CD4-positive, alpha-beta memory T cell (primary cell): ENCODE results near the gene IRAK2. TPM values are rescaled to one million over a fixed set of nuclear protein-coding genes. Genes with fewer than 3 reads are reported as not detected.

Experiments used
- CTCF ChIA-PET: fragments of 350-600 bp; sonication (Branson Sonifier 250); formaldehyde crosslinking; loops from one replicate; lab custom pipeline; 2021; ENCODE audit warnings: inconsistent platforms; ENCODE audit not compliant: partially characterized antibody; lab: Charles Lee
- POLR2A ChIA-PET: fragments of 350-600 bp; sonication (Branson Sonifier 250); formaldehyde crosslinking; loops from one replicate; lab custom pipeline; 2021; ENCODE audit not compliant: partially characterized antibody; lab: Charles Lee
- DNase-seq, 5 donors: peaks; one replicate each; pipeline versions ENCODE4 v3.0.0 to v3.0.0-alpha.2; 2020 to 2022; ENCODE audit warnings: mixed read lengths in 1 of 5
- H3K27ac ChIP-seq: one replicate; pipeline ENCODE4 v1.7.0; 2013; ENCODE audit warnings: low read depth, low read length
- H3K27me3 ChIP-seq: 2 replicates; pipeline ENCODE4 v1.7.0; 2013; ENCODE audit warnings: mild to moderate bottlenecking, low read length, moderate library complexity; ENCODE audit not compliant: insufficient read depth
- H3K36me3 ChIP-seq: 2 replicates; pipeline ENCODE4 v1.7.0; 2013; ENCODE audit warnings: mild to moderate bottlenecking, low read length, moderate library complexity; ENCODE audit not compliant: insufficient read depth
- H3K4me1 ChIP-seq: 2 replicates; pipeline ENCODE4 v1.7.0; 2013; ENCODE audit warnings: mild to moderate bottlenecking, low read length, moderate library complexity; ENCODE audit not compliant: insufficient read depth
- H3K4me3 ChIP-seq, 2 donors: one replicate each; pipeline ENCODE4 v1.7.0; 2013; ENCODE audit warnings: low read length in 2 of 2, mild to moderate bottlenecking in 1 of 2
- H3K9me3 ChIP-seq, 2 donors: one replicate each; pipeline ENCODE4 v1.7.0; 2013; ENCODE audit warnings: low read length in 2 of 2, control low read depth in 1 of 2; ENCODE audit not compliant: control insufficient read depth in 1 of 2
- H3K27ac Mint-ChIP-seq, 7 donors: one replicate each; pipeline ENCODE4 v1.8.0; 2020 to 2021; ENCODE audit warnings: mixed read lengths in 7 of 7, mild to moderate bottlenecking in 6 of 7, inconsistent platforms in 3 of 7, moderate library complexity in 3 of 7
- H3K27me3 Mint-ChIP-seq, 2 donors: one replicate each; pipeline ENCODE4 v1.8.0; 2020 to 2021; ENCODE audit warnings: mixed read lengths in 2 of 2
- H3K36me3 Mint-ChIP-seq, 2 donors: one replicate each; pipeline ENCODE4 v1.8.0; 2020 to 2021; ENCODE audit warnings: mixed read lengths in 2 of 2, inconsistent platforms in 1 of 2, mild to moderate bottlenecking in 1 of 2
- H3K4me1 Mint-ChIP-seq, 4 donors: one replicate each; pipeline ENCODE4 v1.8.0; 2020 to 2021; ENCODE audit warnings: mixed read lengths in 4 of 4, mild to moderate bottlenecking in 1 of 4
- H3K4me3 Mint-ChIP-seq, 8 donors: one replicate each; pipeline ENCODE4 v1.8.0; 2020 to 2021; ENCODE audit warnings: mixed read lengths in 8 of 8, mild to moderate bottlenecking in 7 of 8, moderate library complexity in 6 of 8, inconsistent platforms in 3 of 8
- H3K9me3 Mint-ChIP-seq, 8 donors: one replicate each; pipeline ENCODE4 v1.8.0; 2020 to 2021; ENCODE audit warnings: mixed read lengths in 8 of 8, mild to moderate bottlenecking in 5 of 8, inconsistent platforms in 3 of 8, moderate library complexity in 1 of 8
- intact Hi-C: fragments of 100-400 bp; cut with micrococcal nuclease; formaldehyde crosslinking; loops from one replicate; pipeline ENCODE4 v1.15.1; 2023
- polyA plus RNA-seq, 2 donors: library from polyadenylated mRNA; unstranded; fragments of 300-500 nt; fragmentation: Illumina TruSeq; gene quantifications; one replicate each; pipeline ENCODE4 v1.2.3, GENCODE V29; 2021
- total RNA-seq, 2 experiments: library from RNA; stranded (reverse); gene quantifications; one replicate each; pipeline ENCODE4 v1.2.3, GENCODE V29; 2021

IRAK2 gene
- total and polyA plus RNA-seq, 4 experiments from 2014 or later, result 4.4 to 5.8 (median 5.1) TPM

GRCh38 chr3:10238345-10239183 lies 73.8 kb downstream of the IRAK2 start:
- Mint-ChIP-seq H3K4me3 (peak overlapping the region in 7 of 8 donors; percentile 38 to 81 (median 67)), H3K27ac (peak overlapping the region; percentile 83 to 95 (median 94)), H3K27me3 (no peaks in the 10 kb centered on the region), H3K9me3 (no peaks in the 10 kb centered on the region), H3K4me1 (peaks cover 37 to 61% (median 50%) of the 10 kb centered on the region in 4 donors), H3K36me3 (peaks cover 28 to 29% of the 10 kb centered on the region in 2 donors)
- Histone ChIP-seq H3K9me3 (no peaks in the 10 kb centered on the region), H3K36me3 (peaks cover 6% of the 10 kb centered on the region), H3K4me1 (peaks cover 46% of the 10 kb centered on the region), H3K4me3 (no peak overlapping the region), H3K27me3 (no peaks in the 10 kb centered on the region), H3K27ac (no peak overlapping the region)
- POLR2A ChIA-PET, result interaction anchor here (0.8 to 1.6 kb wide), 7 partner anchors 10 to 123 kb away, joined by 3 to 6 read pairs (median 3); partner anchors contain the start of genes BRK1 and TATDN2
- peak in 4 of 5 donors; percentile 33 to 66 (median 42) for DNase-seq
- CTCF ChIA-PET, result interaction anchor here (1.0 to 1.3 kb wide), 3 partner anchors 9 to 44 kb away, joined by 3 to 6 read pairs (median 4); partner anchors contain the start of gene TATDN2
- intact Hi-C loops, result no loop called here

DNA sequence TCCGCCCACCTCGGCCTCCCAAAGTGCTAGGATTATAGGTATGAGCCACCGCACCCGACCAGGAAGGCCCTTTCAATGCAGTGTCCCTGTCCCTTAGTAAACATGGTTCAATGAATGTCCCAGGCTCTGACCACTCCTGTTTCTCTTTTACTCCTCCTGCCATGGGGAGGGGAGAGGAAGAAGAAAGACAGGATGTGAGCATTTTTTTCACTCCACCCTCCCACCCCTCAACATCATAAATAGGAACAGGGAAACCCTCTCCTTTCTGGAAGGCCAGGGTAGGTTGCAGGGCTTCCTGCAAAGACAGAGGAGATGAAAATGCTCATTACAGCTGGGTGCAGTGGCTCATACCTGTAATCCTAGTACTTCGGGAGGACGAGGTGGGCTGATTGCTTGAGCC lies 76.1 kb downstream of the IRAK2 start:
- peak overlapping the region; percentile 26 for H3K27ac ChIP-seq
- Mint-ChIP-seq H3K4me3 (peak overlapping the region in 2 of 8 donors; percentile 34 to 54), H3K36me3 (peaks cover 24 to 27% of the 10 kb centered on the region in 2 donors), H3K9me3 (peaks cover 0 to 12% (median 6%) of the 10 kb centered on the region in 8 donors), H3K27ac (peak overlapping the region; percentile 62 to 97 (median 81)), H3K27me3 (no peaks in the 10 kb centered on the region), H3K4me1 (peaks cover 40 to 70% (median 56%) of the 10 kb centered on the region in 4 donors)
- intact Hi-C loops, result loop anchor here (5.0 kb wide), 1 partner anchor 843 kb away; the partner anchor contains the start of gene SETD5
- no peaks in the 10 kb centered on the region for H3K27me3 ChIP-seq
- CTCF ChIA-PET, result no interaction called here
- H3K4me3 ChIP-seq, result no peak overlapping the region
- peaks cover 53% of the 10 kb centered on the region for H3K4me1 ChIP-seq
- H3K9me3 ChIP-seq, result no peaks in the 10 kb centered on the region
- no peak for DNase-seq
- POLR2A ChIA-PET, result interaction anchor here (1.8 to 1.9 kb wide), 2 partner anchors 17 to 308 kb away, joined by 7 to 10 read pairs; no protein-coding TSS in a partner anchor
- H3K36me3 ChIP-seq, result peaks cover 2% of the 10 kb centered on the region

DNA sequence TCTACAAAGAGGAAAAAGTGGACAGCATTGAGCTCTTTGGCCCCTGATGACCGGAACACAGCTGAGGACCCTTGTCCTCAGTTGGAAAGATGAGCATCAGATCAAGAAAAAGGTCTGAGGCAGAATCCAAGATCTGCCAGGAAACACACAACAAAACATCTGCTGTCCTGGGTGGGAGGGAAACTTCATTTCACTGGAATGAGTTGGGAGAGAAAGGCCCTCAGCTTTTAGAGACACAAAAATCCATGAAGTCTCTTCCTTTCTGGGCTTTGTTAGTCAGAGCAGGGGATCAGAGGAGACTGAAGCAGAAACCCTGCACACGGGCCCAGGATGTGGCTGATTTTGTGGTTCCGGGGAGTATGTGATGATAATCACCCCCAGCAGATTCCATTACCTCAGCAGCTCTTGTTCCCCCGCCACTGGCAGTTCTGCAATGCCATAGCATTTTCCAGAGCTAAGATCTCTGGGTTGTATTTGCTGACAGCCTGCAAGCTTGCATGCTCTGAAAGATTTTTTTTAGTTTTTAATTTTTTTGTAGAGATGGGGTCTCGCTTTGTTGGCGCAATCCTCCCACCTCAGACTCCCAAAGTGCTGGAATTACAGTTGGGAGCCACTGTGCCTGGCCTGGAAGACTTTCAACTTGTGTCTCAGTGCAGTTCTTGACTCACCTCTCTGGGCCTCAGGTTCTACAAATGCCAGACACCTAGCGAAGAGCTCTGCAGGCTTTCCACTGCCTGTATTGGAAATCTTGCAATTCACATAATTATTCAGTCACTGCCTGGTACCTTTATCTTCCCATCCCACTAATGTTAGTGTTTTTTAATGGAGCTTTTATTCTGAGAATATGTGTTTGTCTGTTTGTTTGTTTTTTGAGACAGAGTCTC lies 77.7 kb downstream of the IRAK2 start:
- Histone ChIP-seq H3K4me1 (peaks cover 54% of the 10 kb centered on the region), H3K9me3 (no peaks in the 10 kb centered on the region), H3K27me3 (no peaks in the 10 kb centered on the region), H3K4me3 (peak overlapping the region; percentile 34 to 36), H3K27ac (peak overlapping the region; percentile 47), H3K36me3 (no peaks in the 10 kb centered on the region)
- H3K36me3 Mint-ChIP-seq, result peaks cover 23 to 24% of the 10 kb centered on the region in 2 donors
- peaks cover 37 to 67% (median 53%) of the 10 kb centered on the region in 4 donors for H3K4me1 Mint-ChIP-seq
- DNase-seq, result peak; percentile 80 to 94 (median 83)
- intact Hi-C loops, result loop anchor here (1.0 to 5.0 kb wide), 4 partner anchors 18 to 845 kb away; partner anchors contain the start of gene SETD5
- ChIA-PET POLR2A (interaction anchor here (0.6 to 2.0 kb wide), 24 partner anchors 8 to 352 kb away, joined by 3 to 19 read pairs (median 5); partner anchors contain the start of genes CRELD1, FANCD2, IRAK2 and JAGN1), CTCF (interaction anchor here (0.6 to 2.5 kb wide), 10 partner anchors 14 to 310 kb away, joined by 3 to 12 read pairs (median 4); no protein-coding TSS in a partner anchor)
- no peaks in the 10 kb centered on the region for H3K27me3 Mint-ChIP-seq
- H3K4me3 Mint-ChIP-seq, result peak overlapping the region; percentile 77 to 90 (median 80)
- peak overlapping the region; percentile 89 to 97 (median 95) for H3K27ac Mint-ChIP-seq
- peaks cover 0 to 16% (median 10%) of the 10 kb centered on the region in 8 donors for H3K9me3 Mint-ChIP-seq

DNA sequence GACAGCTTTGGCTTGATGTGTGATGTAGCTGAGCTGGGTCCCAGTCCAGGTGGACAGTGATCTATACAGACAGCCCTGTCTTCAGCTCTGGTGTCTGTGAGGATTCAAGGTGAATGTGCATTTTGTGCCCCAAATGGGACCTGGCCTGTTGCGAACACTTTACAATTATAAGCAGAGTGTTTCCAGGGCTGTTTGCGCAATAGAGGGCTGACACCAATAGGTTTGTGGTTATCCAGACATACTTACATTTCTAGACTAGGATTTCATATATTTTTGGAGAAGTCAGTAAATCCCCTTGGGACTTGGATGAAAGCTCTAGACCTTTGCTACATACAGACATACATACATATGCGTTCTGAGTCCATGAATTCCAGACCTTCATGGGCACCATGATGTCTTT lies 79.3 kb downstream of the IRAK2 start:
- Mint-ChIP-seq H3K4me1 (peaks cover 30 to 63% (median 51%) of the 10 kb centered on the region in 4 donors), H3K36me3 (peaks cover 12 to 22% of the 10 kb centered on the region in 2 donors), H3K4me3 (peak overlapping the region in 2 of 8 donors; percentile 17 to 52), H3K9me3 (peaks cover 0 to 19% (median 10%) of the 10 kb centered on the region in 8 donors), H3K27ac (peak overlapping the region; percentile 31 to 97 (median 66)), H3K27me3 (no peaks in the 10 kb centered on the region)
- H3K27me3 ChIP-seq, result no peaks in the 10 kb centered on the region
- H3K4me1 ChIP-seq, result peaks cover 47% of the 10 kb centered on the region
- H3K27ac ChIP-seq, result peak overlapping the region; percentile 8
- H3K9me3 ChIP-seq, result no peaks in the 10 kb centered on the region
- DNase-seq, result no peak
- H3K36me3 ChIP-seq, result no peaks in the 10 kb centered on the region
- intact Hi-C loops, result loop anchor here (5.0 kb wide), 1 partner anchor 847 kb away; the partner anchor contains the start of gene SETD5
- H3K4me3 ChIP-seq, result no peak overlapping the region
- ChIA-PET CTCF (interaction anchor here (1.2 to 2.5 kb wide), 2 partner anchors 16 to 20 kb away, joined by 3 to 12 read pairs; no protein-coding TSS in a partner anchor), POLR2A (interaction anchor here (0.6 to 1.1 kb wide), 3 partner anchors 103 to 410 kb away, joined by 3 read pairs; partner anchors contain the start of gene VHL)

- Histone ChIP-seq H3K4me1 (peaks cover 54% of the 10 kb centered on the region), H3K9me3 (no peaks in the 10 kb centered on the region), H3K27me3 (no peaks in the 10 kb centered on the region), H3K36me3 (no peaks in the 10 kb centered on the region), H3K27ac (no peak overlapping the region), H3K4me3 (no peak overlapping the region)
- DNase-seq, result no peak
- POLR2A ChIA-PET, result interaction anchor here (0.6 to 1.2 kb wide), 2 partner anchors 24 to 26 kb away, joined by 3 to 4 read pairs; no protein-coding TSS in a partner anchor
- Mint-ChIP-seq H3K4me3 (peak overlapping the region in 1 of 8 donors; percentile 15), H3K4me1 (peaks cover 35 to 66% (median 54%) of the 10 kb centered on the region in 4 donors), H3K27ac (peak overlapping the region in 2 of 7 donors; percentile 59 to 97), H3K9me3 (peaks cover 0 to 19% (median 10%) of the 10 kb centered on the region in 8 donors), H3K27me3 (no peaks in the 10 kb centered on the region), H3K36me3 (peaks cover 16 to 28% of the 10 kb centered on the region in 2 donors)
- CTCF ChIA-PET, result interaction anchor here (9.8 kb wide), 1 partner anchor 18 kb away, joined by 67 read pairs; no protein-coding TSS in a partner anchor
- intact Hi-C loops, result no loop called here
These were observed 80.5 kb downstream of the IRAK2 start for GRCh38 chr3:10245081-10245712.
